ENCODE data around the gene B3GNT3. TPM values are rescaled to one million over a fixed set of nuclear protein-coding genes. Genes with fewer than 3 reads are reported as not detected.
A peak's percentile ranks its signal among the peaks of the same experiment; 100 is the strongest.

B3GNT3 gene
- total and polyA plus RNA-seq, 2 of the 13 experiments (the other 11 are each of a cell fraction or from before 2014, with no cell fraction given), result 0.86 to 4.0 TPM

DNA sequence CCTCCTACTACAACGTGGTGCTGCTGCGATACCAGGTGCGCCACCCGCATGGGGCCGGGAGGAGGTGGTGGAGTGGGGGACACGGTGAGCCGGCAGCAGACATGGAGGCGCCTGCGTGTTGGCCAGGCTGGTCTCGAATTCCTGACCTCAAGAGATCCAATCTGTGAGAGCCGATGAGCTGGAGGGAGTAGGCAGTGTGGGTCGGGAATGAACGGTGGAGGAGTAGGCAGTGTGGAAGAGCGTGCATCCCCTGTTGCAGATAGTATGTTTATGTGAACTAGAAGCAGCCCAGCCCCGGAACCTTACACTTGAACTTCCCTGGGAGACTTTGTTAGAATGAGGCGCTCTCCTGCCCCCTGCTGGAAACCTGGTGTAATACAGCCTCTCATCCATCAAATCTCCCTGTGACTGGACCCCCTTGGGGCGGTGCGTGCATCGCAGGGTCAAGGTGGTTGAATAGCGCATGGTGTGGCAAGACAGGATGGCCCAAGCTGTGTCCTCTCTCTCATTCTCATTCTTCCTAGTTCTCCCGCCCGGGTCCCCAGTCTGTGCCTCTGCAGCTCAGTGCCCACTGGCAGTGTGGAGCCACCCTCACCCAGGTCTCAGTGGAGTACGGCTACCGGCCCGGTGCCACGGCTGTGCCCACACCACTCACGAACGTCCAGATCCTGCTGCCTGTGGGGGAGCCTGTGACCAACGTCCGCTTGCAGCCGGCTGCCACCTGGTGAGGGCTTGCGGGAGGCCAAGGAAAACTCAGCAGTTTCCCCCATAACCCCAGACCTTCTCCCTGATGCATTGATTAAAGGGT is 10.5 kb upstream of the B3GNT3 start (continued):
- TF ChIP-seq, protein P1, sequence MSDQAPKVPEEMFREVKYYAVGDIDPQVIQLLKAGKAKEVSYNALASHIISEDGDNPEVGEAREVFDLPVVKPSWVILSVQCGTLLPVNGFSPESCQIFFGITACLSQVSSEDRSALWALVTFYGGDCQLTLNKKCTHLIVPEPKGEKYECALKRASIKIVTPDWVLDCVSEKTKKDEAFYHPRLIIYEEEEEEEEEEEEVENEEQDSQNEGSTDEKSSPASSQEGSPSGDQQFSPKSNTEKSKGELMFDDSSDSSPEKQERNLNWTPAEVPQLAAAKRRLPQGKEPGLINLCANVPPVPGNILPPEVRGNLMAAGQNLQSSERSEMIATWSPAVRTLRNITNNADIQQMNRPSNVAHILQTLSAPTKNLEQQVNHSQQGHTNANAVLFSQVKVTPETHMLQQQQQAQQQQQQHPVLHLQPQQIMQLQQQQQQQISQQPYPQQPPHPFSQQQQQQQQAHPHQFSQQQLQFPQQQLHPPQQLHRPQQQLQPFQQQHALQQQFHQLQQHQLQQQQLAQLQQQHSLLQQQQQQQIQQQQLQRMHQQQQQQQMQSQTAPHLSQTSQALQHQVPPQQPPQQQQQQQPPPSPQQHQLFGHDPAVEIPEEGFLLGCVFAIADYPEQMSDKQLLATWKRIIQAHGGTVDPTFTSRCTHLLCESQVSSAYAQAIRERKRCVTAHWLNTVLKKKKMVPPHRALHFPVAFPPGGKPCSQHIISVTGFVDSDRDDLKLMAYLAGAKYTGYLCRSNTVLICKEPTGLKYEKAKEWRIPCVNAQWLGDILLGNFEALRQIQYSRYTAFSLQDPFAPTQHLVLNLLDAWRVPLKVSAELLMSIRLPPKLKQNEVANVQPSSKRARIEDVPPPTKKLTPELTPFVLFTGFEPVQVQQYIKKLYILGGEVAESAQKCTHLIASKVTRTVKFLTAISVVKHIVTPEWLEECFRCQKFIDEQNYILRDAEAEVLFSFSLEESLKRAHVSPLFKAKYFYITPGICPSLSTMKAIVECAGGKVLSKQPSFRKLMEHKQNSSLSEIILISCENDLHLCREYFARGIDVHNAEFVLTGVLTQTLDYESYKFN (CRISPR knock-in tag; conservative IDR thresholded peaks at IDR 0.05), result no peak
- no peak for TF ChIP-seq RNF2 (conservative IDR thresholded peaks at IDR 0.05; ENCODE audit: low read depth)
- no peak for TF ChIP-seq NR2C2 (CRISPR knock-in tag; IDR thresholded peaks at IDR 0.05; ENCODE audit: borderline replicate concordance)
- no peak for TF ChIP-seq ZNF282 (IDR thresholded peaks at IDR 0.05; ENCODE audit: partially characterized antibody)
- no peak for TF ChIP-seq ZSCAN31 (CRISPR knock-in tag; IDR thresholded peaks at IDR 0.05; ENCODE audit: low read depth)
- TF ChIP-seq STAG1 (CRISPR knock-in tag; IDR thresholded peaks at IDR 0.05), result peak; percentile 60
- TF ChIP-seq BHLHE40 (IDR thresholded peaks at IDR 0.05; ENCODE audit: low read length), result no peak
- TF ChIP-seq, protein P2, sequence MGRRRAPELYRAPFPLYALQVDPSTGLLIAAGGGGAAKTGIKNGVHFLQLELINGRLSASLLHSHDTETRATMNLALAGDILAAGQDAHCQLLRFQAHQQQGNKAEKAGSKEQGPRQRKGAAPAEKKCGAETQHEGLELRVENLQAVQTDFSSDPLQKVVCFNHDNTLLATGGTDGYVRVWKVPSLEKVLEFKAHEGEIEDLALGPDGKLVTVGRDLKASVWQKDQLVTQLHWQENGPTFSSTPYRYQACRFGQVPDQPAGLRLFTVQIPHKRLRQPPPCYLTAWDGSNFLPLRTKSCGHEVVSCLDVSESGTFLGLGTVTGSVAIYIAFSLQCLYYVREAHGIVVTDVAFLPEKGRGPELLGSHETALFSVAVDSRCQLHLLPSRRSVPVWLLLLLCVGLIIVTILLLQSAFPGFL (CRISPR knock-in tag; IDR thresholded peaks at IDR 0.05), result no peak
- TF ChIP-seq ZBTB38 (CRISPR knock-in tag; IDR thresholded peaks at IDR 0.05), result peak; percentile 32; the same call in 1 of the 2 replicates
- 0 out of 2 replicates have a peak, but pooled peaks have one; percentile 16 for TF ChIP-seq ZMYM3 (CRISPR knock-in tag; IDR thresholded peaks at IDR 0.05)
- TF ChIP-seq THAP11 (CRISPR knock-in tag; IDR thresholded peaks at IDR 0.05), result no peak
- TF ChIP-seq, protein P3, sequence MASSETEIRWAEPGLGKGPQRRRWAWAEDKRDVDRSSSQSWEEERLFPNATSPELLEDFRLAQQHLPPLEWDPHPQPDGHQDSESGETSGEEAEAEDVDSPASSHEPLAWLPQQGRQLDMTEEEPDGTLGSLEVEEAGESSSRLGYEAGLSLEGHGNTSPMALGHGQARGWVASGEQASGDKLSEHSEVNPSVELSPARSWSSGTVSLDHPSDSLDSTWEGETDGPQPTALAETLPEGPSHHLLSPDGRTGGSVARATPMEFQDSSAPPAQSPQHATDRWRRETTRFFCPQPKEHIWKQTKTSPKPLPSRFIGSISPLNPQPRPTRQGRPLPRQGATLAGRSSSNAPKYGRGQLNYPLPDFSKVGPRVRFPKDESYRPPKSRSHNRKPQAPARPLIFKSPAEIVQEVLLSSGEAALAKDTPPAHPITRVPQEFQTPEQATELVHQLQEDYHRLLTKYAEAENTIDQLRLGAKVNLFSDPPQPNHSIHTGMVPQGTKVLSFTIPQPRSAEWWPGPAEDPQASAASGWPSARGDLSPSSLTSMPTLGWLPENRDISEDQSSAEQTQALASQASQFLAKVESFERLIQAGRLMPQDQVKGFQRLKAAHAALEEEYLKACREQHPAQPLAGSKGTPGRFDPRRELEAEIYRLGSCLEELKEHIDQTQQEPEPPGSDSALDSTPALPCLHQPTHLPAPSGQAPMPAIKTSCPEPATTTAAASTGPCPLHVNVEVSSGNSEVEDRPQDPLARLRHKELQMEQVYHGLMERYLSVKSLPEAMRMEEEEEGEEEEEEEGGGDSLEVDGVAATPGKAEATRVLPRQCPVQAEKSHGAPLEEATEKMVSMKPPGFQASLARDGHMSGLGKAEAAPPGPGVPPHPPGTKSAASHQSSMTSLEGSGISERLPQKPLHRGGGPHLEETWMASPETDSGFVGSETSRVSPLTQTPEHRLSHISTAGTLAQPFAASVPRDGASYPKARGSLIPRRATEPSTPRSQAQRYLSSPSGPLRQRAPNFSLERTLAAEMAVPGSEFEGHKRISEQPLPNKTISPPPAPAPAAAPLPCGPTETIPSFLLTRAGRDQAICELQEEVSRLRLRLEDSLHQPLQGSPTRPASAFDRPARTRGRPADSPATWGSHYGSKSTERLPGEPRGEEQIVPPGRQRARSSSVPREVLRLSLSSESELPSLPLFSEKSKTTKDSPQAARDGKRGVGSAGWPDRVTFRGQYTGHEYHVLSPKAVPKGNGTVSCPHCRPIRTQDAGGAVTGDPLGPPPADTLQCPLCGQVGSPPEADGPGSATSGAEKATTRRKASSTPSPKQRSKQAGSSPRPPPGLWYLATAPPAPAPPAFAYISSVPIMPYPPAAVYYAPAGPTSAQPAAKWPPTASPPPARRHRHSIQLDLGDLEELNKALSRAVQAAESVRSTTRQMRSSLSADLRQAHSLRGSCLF (CRISPR knock-in tag; IDR thresholded peaks at IDR 0.05; ENCODE audit: borderline replicate concordance), result no peak
- TF ChIP-seq, protein P4, sequence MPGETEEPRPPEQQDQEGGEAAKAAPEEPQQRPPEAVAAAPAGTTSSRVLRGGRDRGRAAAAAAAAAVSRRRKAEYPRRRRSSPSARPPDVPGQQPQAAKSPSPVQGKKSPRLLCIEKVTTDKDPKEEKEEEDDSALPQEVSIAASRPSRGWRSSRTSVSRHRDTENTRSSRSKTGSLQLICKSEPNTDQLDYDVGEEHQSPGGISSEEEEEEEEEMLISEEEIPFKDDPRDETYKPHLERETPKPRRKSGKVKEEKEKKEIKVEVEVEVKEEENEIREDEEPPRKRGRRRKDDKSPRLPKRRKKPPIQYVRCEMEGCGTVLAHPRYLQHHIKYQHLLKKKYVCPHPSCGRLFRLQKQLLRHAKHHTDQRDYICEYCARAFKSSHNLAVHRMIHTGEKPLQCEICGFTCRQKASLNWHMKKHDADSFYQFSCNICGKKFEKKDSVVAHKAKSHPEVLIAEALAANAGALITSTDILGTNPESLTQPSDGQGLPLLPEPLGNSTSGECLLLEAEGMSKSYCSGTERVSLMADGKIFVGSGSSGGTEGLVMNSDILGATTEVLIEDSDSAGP (CRISPR knock-in tag; IDR thresholded peaks at IDR 0.05; ENCODE audit: borderline replicate concordance), result peak; percentile 24; the same call in 1 of the 2 replicates

Data from HepG2 (cell line).